ENCODE results near the gene CYP4A11. TPM values are rescaled to one million over a fixed set of nuclear protein-coding genes. Genes with fewer than 3 reads are reported as not detected.
"Not testable (repeated sequence)": the region's sequence is repeated elsewhere in the genome, so short reads cannot be mapped to it uniquely, and the experiment has no call there.

Gene CYP4A11, protein sequence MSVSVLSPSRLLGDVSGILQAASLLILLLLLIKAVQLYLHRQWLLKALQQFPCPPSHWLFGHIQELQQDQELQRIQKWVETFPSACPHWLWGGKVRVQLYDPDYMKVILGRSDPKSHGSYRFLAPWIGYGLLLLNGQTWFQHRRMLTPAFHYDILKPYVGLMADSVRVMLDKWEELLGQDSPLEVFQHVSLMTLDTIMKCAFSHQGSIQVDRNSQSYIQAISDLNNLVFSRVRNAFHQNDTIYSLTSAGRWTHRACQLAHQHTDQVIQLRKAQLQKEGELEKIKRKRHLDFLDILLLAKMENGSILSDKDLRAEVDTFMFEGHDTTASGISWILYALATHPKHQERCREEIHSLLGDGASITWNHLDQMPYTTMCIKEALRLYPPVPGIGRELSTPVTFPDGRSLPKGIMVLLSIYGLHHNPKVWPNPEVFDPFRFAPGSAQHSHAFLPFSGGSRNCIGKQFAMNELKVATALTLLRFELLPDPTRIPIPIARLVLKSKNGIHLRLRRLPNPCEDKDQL
- not detected in 2 replicates for total RNA-seq (2014; rRNA removed; shearing (Covaris generic))

DNA sequence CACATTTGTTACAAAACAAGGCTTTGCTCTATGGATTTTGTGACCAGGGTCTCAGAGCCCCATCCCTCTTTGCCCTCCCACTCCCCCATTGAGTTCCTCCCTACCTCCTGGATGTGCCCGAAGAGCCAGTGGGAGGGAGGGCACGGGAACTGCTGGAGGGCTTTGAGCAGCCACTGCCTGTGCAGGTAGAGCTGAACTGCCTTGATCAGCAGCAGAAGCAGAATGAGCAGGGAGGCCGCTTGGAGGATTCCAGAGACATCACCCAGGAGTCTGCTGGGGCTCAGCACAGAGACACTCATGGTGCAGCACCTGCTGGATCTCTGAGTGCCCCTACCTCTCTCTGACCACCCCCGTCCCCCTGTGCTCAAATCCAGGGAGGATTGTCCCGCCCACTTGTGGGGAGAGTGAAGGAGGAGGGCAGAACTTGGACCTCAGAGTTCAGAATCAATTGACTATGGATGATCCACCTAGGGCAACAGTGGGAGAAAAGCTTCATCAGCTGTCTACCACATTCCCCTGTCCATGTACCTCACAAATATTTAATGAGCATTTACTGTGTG is at the start of gene CYP4A11:
TSS of gene CYP4A11 (minus strand) at position 342 of the 560 bp plus-strand sequence. CDS start at position 299, 43 bp downstream.
- DNase-seq (ENCODE audit: low spot score) = no peak

DNA sequence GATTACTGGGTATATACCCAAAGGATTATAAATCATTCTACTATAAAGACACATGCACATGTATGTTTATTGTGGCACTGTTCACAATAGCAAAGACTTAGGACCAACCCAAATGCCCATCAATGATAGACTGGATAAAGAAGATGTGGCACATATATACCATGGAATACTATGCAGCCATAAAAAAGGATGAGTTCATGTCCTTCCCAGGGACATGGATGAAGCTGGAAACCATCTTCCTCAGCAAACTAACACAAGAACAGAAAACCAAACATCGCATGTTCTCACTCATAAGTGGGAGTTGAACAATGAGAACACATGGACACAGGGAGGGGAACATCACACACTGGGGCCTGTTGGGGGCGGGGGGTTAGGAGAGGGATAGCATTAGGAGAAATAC is 49.3 kb upstream of the CYP4A11 start:
- not testable (repeated sequence) for DNase-seq (ENCODE audit: low spot score)

DNA sequence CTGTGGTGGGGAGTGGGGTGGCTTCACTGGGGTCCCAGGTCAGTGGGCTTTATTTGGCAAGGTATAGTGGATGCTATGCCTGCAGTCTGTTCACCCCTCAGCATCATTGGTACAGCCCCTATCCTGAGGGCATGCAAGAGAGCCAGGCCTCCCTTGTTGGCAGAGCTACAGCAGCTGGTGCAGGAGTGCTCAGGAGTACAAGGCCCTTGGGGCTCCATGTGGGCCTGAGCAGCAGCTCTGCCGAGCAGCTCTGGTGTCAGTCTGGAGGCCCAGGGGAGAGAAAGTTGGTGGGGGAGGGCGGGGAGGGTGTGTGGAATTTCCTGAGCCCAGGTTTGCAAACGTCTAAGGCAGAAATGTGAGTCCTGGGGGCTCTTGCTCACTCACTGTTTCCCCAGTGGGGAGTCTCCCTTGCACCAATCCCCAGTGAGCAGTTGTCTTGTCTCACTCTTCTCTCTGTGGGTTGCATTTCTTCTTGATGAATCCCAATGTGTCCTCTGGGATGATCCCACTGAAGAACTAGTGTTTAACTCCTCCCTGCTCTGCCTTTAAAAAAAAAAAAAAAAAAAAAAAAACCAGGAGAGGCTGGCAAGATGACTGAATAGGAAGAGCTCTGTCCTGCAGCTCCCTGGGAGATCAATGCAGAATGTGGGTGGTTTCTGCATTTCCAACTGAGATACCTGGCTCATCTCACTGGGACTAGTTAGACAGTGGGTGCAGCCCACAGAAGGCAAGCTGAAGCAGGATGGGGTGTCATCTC is 42.7 kb upstream of the CYP4A11 start:
- no peak for DNase-seq (ENCODE audit: low spot score)

DNA sequence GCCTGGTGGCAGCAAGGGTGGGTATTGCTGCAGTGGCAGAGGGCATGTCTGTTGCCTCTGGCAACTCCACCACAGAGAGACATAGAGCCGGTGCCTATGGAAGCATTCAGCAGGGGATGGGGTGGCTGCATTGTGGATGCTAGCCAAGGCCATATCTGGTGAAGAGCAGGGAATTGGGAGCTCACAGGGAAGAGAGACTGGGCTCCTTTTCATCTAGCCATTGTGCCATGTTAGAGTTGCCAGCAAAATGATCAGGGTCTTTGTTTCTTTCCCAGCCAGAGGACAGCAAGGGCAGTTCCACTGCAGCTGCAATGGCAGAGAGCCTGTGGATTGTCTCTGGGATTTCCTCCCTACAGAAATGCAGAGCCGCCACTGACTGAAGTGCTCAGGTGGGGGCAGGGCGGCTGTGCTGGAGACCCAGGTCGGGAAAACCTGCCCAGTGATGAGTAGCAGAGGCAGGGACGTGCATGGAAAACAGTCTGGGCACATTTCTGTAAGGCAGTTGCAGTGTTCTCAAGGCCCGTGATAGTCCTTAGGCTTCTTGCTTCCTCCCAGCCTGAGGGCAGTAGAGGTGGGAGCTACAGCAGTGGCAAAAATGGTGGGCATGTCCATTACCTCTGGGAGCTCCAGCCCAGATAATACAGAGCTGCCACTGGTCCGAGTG is 42.0 kb upstream of the CYP4A11 start:
- no peak for DNase-seq (ENCODE audit: low spot score)

DNA sequence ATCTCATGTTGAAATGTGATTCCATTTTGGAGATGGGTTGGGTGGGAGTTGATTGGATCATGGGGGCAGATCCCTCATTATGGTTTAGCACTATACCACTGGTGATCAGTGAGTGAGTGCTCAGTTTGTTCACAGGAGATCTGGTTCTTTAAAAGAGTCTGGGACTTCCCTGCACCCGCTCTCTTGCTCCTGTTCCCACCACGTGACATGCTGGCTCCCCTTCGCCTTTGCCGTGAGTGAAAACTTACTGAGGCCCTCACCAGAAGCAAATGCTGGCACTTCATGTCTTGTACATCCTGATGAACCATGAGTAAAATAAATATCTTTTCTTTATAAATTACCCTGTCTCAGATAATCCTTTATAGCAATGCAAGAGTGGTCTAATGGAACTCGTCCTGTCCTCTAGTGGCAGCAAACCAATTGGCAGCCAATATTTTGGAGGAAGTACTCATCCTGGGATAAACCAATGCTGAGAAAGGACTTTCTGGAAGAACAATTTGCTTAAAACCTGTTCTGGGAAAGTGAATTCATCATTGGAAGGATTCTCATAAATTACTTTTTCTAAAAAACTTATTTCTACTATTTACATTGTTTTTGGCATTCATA is 27.8 kb upstream of the CYP4A11 start:
- no peak for DNase-seq (ENCODE audit: low spot score)

DNA sequence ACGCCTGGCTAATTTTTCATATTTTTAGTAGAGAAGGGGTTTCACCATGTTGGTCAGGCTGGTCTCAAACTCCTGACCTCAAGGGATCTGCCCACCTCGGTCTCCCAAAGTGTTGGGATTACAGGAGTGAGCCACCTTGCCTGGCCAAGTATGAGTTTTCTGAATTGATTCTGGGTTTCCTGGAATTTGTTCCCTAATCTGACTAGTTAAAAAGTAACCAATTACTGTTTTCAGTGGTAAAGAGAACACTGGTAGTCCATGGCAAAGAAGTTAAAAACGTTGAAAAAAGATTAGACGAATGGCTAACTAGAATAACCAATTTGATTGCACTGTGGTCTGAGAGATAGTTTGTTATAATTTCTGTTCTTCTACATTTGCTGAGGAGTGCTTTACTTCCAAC is 21.0 kb upstream of the CYP4A11 start:
- DNase-seq (ENCODE audit: low spot score) = not testable (repeated sequence)

DNA sequence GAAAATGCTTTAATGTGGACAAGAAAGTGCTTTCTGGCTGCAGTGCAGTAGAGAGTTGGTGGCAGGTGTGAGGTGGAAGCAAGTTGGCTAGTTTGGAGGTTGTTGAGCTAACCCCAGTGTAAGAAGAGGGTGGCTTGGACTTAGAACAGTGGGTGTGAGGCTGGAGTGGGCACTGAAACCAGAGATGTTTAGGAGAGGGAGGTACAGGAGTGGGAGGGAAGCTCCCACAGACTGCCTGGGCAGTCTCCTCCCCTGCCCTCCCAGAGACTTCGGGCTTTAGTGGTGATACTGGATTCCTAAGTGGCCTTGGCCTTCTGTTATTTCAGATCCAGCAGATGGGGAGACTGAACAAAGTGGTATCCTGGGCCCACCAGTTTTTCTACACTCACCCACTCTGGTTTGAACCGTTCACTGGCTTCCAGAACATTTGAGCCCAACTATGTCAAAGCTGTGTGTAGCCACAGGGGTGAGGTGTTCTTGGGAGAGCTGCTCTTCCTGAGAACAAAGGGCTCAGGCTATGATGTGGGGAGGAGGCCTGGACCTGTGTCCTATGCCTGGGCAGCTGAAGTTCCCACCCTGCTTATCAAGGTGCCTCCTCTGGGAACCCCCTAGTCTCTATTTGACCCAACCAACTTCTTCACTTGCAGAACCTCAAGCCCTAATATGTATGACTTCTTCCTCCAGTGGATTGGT is 19.9 kb upstream of the CYP4A11 start:
- DNase-seq (ENCODE audit: low spot score) = no peak

DNA sequence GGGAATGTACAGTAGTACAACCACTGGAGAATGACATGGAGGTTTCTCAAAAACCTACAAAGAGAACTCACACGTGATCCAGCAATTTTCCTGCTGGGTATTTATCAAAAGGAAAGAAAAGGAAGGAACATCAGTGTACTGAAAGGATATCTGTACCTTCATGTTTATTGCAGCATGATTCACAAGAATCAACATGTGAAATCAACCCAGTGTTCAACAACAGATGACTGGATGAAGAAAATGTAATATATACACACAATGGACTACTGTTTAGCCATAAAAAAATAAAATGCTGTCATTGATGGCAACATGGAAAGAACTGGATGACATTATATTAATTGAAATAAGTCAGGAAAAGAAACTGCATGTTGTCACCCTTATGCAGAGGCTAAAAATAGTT is 19.0 kb upstream of the CYP4A11 start:
- DNase-seq (ENCODE audit: low spot score) = no peak

DNA sequence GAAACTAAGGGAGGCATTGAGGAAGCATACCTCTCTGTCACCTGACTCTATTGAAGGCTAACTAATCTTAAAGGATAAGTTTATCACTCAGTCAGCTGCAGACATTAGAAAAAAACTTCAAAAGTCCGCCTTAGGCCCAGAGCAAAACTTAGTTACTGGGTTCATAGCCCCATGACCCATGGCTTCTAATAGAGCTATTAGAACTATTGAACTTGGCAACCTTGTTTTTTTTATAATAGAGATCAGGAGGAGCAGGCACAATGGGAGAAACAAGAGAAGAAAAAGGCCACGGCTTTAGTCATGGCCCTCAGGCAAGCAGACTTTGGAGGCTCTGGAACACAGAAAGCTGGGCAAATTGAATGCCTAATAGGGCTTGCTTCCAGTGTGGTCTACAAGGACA is 13.8 kb upstream of the CYP4A11 start:
- DNase-seq (ENCODE audit: low spot score) = not testable (repeated sequence)

DNA sequence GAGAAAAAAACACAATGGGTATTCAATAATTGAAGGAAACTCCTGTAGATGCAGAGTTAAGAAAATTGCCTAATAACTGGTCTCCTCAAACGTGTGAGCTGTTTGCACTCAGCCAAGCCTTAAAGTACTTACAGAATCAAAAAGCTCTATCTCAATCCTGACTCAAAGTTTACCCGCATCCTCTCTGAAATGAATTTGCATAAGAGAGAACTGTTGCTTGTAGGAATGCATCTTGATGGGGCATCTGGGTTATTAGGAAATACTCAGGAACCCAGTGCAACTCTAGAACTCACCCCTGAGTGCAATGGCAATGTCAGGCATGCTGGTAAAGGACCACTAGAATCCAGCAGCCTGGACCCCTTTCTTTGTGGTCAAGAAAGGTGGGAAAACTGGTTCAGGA is 12.6 kb upstream of the CYP4A11 start:
- DNase-seq (ENCODE audit: low spot score) = not testable (repeated sequence)

DNA sequence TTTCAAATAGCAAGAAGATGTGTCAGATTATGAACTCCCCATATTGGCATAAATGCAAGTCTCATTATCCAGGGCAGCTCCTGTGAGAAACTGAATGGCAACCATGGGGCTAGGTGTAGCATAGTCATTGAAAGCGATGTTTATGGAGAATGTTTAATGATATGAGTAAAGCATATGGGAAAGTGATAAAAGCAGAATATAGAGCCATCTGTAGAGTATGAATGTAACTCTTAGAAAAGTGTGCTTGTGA is 8.1 kb upstream of the CYP4A11 start:
- not testable (repeated sequence) for DNase-seq (ENCODE audit: low spot score)

DNA sequence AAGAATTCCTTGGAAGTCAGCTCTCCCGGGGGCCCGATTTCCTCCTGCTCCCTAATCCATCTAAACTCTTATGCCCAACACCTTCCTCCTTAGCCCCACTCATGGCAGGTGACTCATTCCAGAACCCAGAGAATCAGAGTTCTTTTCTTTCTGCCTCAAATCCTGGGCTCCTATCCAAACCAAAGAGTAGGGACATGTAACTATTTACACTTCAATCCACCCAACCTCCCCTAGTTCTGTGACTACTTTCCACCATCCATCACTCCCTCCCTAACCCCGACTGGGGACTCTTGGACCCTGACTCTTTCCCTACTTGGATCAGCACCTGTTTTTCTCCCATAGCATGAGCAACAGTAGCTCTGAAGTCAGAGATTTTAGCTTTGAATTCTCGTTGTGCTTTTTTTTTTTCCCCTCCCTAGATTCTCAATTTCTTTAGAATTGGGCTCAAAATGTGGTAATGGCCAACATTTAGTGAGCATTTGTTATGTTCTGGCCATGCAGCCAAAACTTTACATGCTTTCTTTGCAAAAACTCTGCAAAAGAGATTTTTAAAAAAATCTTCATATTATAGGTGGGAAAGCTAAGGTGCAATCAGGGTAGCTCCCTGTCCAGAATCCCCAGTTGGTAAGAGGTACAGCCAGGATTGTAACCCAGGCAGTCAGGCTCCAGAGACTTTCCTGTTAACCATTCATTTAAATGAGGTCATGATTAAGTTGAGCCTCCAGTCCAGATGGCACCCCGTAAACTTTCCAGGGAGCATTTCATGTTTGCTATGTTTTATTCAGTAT is 7.5 kb upstream of the CYP4A11 start:
- DNase-seq (ENCODE audit: low spot score) = no peak

DNA sequence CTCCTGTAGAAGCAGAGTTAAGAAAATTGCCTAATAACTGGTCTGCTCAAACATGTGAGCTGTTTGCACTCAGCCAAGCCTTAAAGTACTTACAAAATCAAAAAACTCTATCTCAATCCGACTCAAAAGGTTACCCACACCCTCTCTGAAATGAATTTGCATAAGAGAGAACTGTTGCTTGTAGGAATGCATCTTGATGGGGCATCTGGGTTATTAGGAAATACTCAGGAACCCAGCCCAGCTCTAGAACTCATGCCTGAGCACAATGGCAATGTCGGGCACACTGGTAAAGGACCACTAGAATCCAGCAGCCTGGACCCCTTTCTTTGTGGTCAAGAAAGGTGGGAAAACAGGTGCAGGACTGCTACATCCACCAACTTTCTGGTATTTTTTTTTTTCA is 6.4 kb upstream of the CYP4A11 start:
- DNase-seq (ENCODE audit: low spot score) = not testable (repeated sequence)

DNA sequence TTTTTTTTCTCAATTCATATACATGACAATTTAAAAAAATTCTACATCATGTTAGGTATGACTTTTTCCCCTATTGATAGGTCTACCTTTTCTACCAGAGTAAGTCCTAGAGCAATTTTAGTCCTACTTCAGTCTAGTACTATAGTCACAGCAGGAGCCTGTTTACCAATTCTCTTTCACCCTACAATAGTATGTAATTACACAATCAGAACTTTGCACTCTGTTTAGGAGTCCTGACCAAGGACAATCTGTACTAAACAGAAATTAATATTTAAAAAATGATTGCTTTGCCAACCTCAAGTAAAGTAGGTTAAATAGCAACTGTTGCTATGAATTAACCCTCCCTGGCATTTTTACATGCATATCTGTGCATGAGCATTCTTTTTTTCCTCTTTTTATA is 810 bp upstream of the CYP4A11 start:
- no peak for DNase-seq (ENCODE audit: low spot score)

DNA sequence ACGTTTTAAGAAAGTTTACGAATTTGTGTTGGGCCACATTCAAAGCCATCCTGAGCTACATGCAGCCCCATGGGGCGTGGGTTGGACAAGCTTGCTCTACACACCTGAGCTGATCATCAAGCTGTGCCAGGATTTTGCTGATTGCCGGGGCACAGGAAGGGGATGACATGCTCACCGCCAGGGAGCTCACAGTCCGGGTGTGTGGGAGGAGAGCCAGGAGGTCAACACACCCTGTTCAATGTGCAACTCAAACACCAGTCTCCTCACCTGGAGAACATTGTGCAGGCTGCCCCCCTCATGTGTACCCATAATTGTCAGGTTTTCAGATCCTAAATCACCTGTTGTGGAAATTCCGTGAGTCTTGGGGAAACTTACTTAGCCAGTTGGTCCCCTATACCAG is 969 bp downstream of the CYP4A11 start:
- DNase-seq (ENCODE audit: low spot score) = no peak

DNA sequence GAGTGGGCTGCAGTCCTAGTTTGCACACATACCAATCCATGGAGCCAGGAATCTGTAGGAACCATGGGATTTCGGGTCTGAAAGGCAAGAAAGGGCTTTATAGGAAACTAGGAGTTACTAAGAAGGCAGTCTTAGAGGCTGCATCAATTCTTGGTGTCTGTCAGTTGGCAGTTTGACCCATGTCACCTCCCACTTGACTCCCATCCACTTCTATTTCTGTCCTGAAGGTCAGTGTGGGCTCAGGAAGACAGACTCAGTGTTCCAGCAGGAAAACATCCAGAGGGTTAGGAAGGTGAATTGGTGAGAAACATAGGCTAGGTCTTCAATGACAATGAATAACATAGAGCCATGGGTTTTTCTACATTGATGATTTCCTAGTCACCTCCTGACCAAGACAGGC is 4.0 kb downstream of the CYP4A11 start:
- DNase-seq (ENCODE audit: low spot score) = no peak

DNA sequence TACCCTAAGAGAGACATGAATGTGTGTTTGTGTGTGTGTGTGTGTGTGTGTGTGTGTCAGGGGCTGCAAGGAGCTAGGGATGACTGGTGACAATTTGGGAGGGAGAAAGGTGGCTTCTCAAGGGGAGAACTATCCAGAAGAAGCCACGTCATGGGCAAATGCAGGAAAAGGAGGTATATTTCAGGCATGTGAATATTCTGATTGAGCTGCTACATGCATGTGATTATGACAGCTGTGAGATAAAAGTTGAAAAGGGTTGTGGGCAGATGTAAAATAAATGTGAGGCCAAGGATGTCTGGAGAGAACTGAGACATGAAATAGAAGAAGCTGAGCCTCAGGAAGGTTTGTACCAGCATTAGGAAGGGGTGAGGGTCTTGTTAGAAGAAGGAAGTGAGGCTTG is 4.5 kb downstream of the CYP4A11 start:
- no peak for DNase-seq (ENCODE audit: low spot score)

DNA sequence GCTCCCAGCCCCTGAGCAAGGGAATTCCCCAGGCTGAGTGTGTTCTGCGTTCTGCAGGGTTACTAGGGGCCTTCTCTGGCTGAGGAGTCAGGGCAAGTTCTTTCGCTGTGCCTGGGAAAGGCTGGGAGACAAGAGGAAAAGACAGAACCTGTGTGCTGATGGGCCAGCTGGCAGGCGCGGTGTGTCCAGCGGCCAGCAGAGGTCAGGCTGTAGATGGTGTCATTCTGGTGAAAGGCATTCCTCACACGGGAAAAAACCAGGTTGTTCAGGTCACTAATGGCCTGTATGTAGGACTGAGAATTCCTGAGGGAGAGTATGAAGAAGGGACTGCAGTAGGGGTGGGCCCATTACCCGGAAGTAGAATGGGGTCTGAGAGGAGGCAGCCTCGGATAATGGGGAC is 6.4 kb downstream of the CYP4A11 start:
- DNase-seq (ENCODE audit: low spot score) = not testable (repeated sequence)

DNA sequence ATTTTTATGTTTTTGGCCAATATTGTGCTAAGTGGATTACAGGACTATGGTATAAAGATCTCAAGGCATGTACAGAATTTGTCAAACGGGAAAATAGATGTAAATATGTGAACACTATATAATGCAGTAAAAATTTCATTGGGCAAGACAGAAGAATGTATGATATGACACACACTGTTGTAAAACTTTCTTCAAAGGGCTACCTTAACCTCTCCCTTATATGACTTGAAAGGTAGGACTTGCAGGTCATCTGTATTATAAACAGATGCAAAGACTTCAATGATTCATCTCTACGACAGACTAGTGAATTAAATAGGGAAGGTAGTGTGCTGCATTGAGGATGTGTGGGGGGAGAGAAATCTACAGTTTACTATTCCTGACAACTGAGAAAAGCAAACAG is 9.3 kb downstream of the CYP4A11 start:
- not testable (repeated sequence) for DNase-seq (ENCODE audit: low spot score)

DNA sequence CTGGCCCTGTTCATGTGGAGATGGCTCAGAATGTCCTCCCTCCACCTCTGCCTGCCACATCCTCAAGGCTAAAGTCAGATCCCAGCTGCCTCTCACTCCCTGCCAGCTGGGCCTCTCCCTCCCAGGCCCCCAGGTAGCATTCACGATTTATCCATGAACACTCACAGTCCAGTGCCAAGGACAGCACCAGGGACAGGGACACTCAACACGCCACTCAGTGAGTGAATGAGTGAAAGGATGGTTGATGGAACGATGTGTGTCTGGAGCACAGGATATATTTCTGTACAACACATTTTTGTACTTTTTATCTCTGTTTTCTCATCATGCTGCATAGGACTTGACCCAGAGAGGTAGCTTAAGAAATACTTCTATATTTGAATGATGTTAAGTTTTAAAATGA is 10.1 kb downstream of the CYP4A11 start:
- no peak for DNase-seq (ENCODE audit: low spot score)

Data from H4 (cell line).